Superior temporal gyrus (tissue), 1 donor: ENCODE measurements around the gene ARMC9.
A peak's percentile ranks its signal among the peaks of the same experiment; 100 is the strongest.

Experiments
- DNase-seq: peaks from one replicate; pipeline ENCODE4 v3.0.0-alpha.2; 2016; ENCODE audit errors: extremely low spot score

Gene ARMC9

GRCh38 chr2:231201475-231201814, 3.0 kb downstream of the ARMC9 start:
- DNase-seq, result no peak

GRCh38 chr2:231203087-231203486, 4.7 kb downstream of the ARMC9 start:
- no peak for DNase-seq

GRCh38 chr2:231204146-231204545, 5.7 kb downstream of the ARMC9 start:
- DNase-seq, result no peak

- DNase-seq, result no peak
Measured at GRCh38 chr2:231204581-231204980, 6.2 kb downstream of the ARMC9 start.

GRCh38 chr2:231207734-231208133, 9.3 kb downstream of the ARMC9 start:
- DNase-seq, result no peak

GRCh38 chr2:231210782-231211181, 12.4 kb downstream of the ARMC9 start:
- no peak for DNase-seq

GRCh38 chr2:231211486-231211885, 13.1 kb downstream of the ARMC9 start:
- peak; percentile 62 for DNase-seq

- DNase-seq, result no peak
Measured at GRCh38 chr2:231212329-231212845, 14.0 kb downstream of the ARMC9 start.

- DNase-seq, result no peak
Measured at GRCh38 chr2:231213931-231214642, 15.7 kb downstream of the ARMC9 start.

- DNase-seq, result no peak
Measured at GRCh38 chr2:231218366-231218765, 19.9 kb downstream of the ARMC9 start.

GRCh38 chr2:231219289-231219688, 20.9 kb downstream of the ARMC9 start:
- no peak for DNase-seq

GRCh38 chr2:231221761-231222160, 23.3 kb downstream of the ARMC9 start:
- DNase-seq, result no peak

- peak; percentile 29 for DNase-seq
Measured at GRCh38 chr2:231222318-231223000, 24.0 kb downstream of the ARMC9 start.

- no peak for DNase-seq
Measured at GRCh38 chr2:231223001-231223375, 24.6 kb downstream of the ARMC9 start.

GRCh38 chr2:231223458-231223976, 25.1 kb downstream of the ARMC9 start:
- no peak for DNase-seq

GRCh38 chr2:231227310-231228162, 29.1 kb downstream of the ARMC9 start:
- peak; percentile 94 for DNase-seq

- DNase-seq, result no peak
Measured at GRCh38 chr2:231228223-231228622, 29.8 kb downstream of the ARMC9 start.

GRCh38 chr2:231228974-231229529, 30.6 kb downstream of the ARMC9 start:
- DNase-seq, result no peak

- no peak for DNase-seq
Measured at GRCh38 chr2:231235217-231235616, 36.8 kb downstream of the ARMC9 start.

- DNase-seq, result no peak
Measured at GRCh38 chr2:231238689-231239088, 40.3 kb downstream of the ARMC9 start.

- no peak for DNase-seq
Measured at GRCh38 chr2:231239751-231240150, 41.3 kb downstream of the ARMC9 start.
